Measurements from ENCODE around the gene CDH13. TPM values are rescaled to one million over a fixed set of nuclear protein-coding genes. Genes with fewer than 3 reads are reported as not detected.

The CDH13 gene
- total RNA-seq, 4 donors from 2014 or later, result 5.8 to 36.7 (median 20.4) TPM

DNA sequence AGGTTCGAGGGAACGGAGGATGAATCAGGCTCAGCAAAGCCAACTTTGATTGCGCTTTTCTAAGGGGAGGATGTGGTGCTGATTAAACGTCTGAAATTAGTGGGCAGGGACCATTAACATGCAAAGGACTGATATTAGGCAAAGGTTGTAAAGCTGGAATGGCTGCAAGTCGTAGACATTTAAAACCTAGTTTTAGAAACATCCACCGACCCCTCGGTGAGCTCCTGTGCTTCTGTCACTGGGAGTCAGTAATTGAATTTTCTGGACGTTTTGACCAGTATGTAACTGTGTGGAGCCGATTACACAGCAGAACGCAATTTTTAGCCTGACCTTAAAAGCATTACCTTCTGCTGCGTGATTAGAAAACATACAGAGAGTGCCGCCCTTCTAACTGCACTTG, 960.4 kb downstream of the CDH13 start:
- Histone ChIP-seq H3K27me3 (no peaks in the 10 kb centered on the region), H3K4me1 (no peaks in the 10 kb centered on the region), H3K27ac (no peak overlapping the region), H3K9me3 (no peaks in the 10 kb centered on the region), H3K4me3 (no peak overlapping the region), H3K36me3 (no peaks in the 10 kb centered on the region)
- TF ChIP-seq POLR2A (IDR thresholded peaks at IDR 0.05) (no peak), CTCF (IDR thresholded peaks at IDR 0.05 in 4 of 5, conservative IDR thresholded peaks at IDR 0.05 in 1 of 5) (no peak)
- intact Hi-C loops (cut with DNase I; ENCODE audit: low total_unique reads), result loop anchor here (5.0 kb wide), 1 partner anchor 330 kb away; no protein-coding TSS in a partner anchor
- ATAC-seq (no peak), DNase-seq (no peak)
- in situ Hi-C loops (cut with MboI; ENCODE audit: low sequenced_read_pairs in 4 of 4), result no loop called here

DNA sequence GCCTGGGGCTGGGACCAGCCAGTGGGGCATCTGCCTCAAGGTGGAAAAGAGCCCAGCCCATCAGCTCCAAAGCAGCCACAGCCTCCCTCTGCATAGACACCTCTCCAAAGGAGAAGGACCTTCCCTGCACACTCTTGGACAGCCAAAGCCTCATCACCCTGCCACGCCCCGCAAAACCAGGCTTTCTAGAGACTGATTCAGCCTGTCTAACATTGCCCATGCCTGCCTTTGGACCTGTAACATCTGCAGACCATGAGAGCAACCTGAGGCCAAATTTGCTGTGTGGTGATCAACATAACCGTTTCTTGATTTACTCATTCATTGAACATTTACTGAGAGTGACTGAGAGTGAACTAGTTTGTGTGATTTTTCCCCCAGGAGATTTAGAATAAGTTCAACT, 961.3 kb downstream of the CDH13 start:
- DNase-seq (no peak), ATAC-seq (no peak)
- TF ChIP-seq CTCF (IDR thresholded peaks at IDR 0.05 in 4 of 5, conservative IDR thresholded peaks at IDR 0.05 in 1 of 5), result no peak
- no peak for TF ChIP-seq POLR2A (IDR thresholded peaks at IDR 0.05)
- Histone ChIP-seq H3K27me3 (no peaks in the 10 kb centered on the region), H3K36me3 (no peaks in the 10 kb centered on the region), H3K27ac (no peak overlapping the region), H3K9me3 (no peaks in the 10 kb centered on the region), H3K4me3 (no peak overlapping the region), H3K4me1 (no peaks in the 10 kb centered on the region)
- intact Hi-C loops (cut with DNase I; ENCODE audit: low total_unique reads) (loop anchor here (5.0 kb wide), 1 partner anchor 331 kb away; no protein-coding TSS in a partner anchor), in situ Hi-C loops (cut with MboI; ENCODE audit: low sequenced_read_pairs in 4 of 4) (no loop called here)

GRCh38 chr16:83589576-83589975, 962.8 kb downstream of the CDH13 start:
- Histone ChIP-seq H3K27ac (no peak overlapping the region), H3K36me3 (no peaks in the 10 kb centered on the region), H3K9me3 (no peaks in the 10 kb centered on the region), H3K4me3 (no peak overlapping the region), H3K27me3 (no peaks in the 10 kb centered on the region), H3K4me1 (no peaks in the 10 kb centered on the region)
- DNase-seq (no peak), ATAC-seq (no peak)
- TF ChIP-seq CTCF (IDR thresholded peaks at IDR 0.05 in 4 of 5, conservative IDR thresholded peaks at IDR 0.05 in 1 of 5), result no peak
- TF ChIP-seq POLR2A (IDR thresholded peaks at IDR 0.05), result no peak
- in situ Hi-C loops (cut with MboI; ENCODE audit: low sequenced_read_pairs in 4 of 4), result no loop called here
- intact Hi-C loops (cut with DNase I; ENCODE audit: low total_unique reads), result loop anchor here (5.0 kb wide), 1 partner anchor 332 kb away; no protein-coding TSS in a partner anchor

GRCh38 chr16:83592778-83593177, 966.0 kb downstream of the CDH13 start:
- intact Hi-C loops (cut with DNase I; ENCODE audit: low total_unique reads), result no loop called here
- Histone ChIP-seq H3K4me1 (no peaks in the 10 kb centered on the region), H3K27ac (no peak overlapping the region), H3K27me3 (no peaks in the 10 kb centered on the region), H3K4me3 (no peak overlapping the region), H3K36me3 (no peaks in the 10 kb centered on the region), H3K9me3 (no peaks in the 10 kb centered on the region)
- ATAC-seq (no peak), DNase-seq (no peak)
- in situ Hi-C loops (cut with MboI; ENCODE audit: low sequenced_read_pairs in 4 of 4), result no loop called here
- TF ChIP-seq POLR2A (IDR thresholded peaks at IDR 0.05) (no peak), CTCF (IDR thresholded peaks at IDR 0.05 in 4 of 5, conservative IDR thresholded peaks at IDR 0.05 in 1 of 5) (no peak)
